Measurements from ENCODE around the gene PRDM2. TPM values are rescaled to one million over a fixed set of nuclear protein-coding genes. Genes with fewer than 3 reads are reported as not detected.

PRDM2 gene
- total and polyA plus RNA-seq, 7 donors = 6.7 to 53.2 (median 34.6) TPM

DNA sequence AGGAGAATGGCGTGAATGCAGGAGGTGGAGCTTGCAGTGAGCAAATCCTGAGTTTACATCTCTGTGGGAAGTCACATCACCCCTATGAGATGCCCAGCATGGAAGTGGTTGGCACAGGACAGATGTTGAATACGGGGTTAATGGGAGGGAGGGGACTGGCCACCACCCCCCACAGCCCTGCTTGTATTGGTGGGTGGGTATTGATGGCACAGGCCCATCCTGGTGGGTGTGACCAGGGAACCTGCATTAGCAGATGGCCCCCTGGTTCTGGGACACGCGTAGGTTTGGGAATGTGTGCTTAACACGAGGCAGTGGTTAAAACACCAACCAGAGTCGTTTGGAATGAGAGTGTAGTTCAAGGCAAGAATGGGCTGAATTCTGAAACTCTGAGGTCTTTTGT is 117.9 kb downstream of the PRDM2 start:
- no peak for DNase-seq
- H3K4me3 ChIP-seq = no peak overlapping the region
- peaks cover 0 to 42% (median 5%) of the 10 kb centered on the region in 4 donors for H3K36me3 ChIP-seq
- WGBS, 2 donors = 90 to 94% methylated on average over 6 of the region's 6 CpGs
- H3K27ac ChIP-seq = no peak overlapping the region
- no peaks in the 10 kb centered on the region for H3K4me1 ChIP-seq
- TF ChIP-seq POLR2A (IDR thresholded peaks at IDR 0.05) (no peak), POLR2AphosphoS5 (IDR thresholded peaks at IDR 0.05) (no peak), EP300 (IDR thresholded peaks at IDR 0.05) (no peak)
- TF ChIP-seq, protein P1, sequence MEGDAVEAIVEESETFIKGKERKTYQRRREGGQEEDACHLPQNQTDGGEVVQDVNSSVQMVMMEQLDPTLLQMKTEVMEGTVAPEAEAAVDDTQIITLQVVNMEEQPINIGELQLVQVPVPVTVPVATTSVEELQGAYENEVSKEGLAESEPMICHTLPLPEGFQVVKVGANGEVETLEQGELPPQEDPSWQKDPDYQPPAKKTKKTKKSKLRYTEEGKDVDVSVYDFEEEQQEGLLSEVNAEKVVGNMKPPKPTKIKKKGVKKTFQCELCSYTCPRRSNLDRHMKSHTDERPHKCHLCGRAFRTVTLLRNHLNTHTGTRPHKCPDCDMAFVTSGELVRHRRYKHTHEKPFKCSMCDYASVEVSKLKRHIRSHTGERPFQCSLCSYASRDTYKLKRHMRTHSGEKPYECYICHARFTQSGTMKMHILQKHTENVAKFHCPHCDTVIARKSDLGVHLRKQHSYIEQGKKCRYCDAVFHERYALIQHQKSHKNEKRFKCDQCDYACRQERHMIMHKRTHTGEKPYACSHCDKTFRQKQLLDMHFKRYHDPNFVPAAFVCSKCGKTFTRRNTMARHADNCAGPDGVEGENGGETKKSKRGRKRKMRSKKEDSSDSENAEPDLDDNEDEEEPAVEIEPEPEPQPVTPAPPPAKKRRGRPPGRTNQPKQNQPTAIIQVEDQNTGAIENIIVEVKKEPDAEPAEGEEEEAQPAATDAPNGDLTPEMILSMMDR (IDR thresholded peaks at IDR 0.05) = no peak
- no peaks in the 10 kb centered on the region for H3K27me3 ChIP-seq
- H3K9me3 ChIP-seq = no peaks in the 10 kb centered on the region
- intact Hi-C loops (cut with DNase I) = no loop called here

DNA sequence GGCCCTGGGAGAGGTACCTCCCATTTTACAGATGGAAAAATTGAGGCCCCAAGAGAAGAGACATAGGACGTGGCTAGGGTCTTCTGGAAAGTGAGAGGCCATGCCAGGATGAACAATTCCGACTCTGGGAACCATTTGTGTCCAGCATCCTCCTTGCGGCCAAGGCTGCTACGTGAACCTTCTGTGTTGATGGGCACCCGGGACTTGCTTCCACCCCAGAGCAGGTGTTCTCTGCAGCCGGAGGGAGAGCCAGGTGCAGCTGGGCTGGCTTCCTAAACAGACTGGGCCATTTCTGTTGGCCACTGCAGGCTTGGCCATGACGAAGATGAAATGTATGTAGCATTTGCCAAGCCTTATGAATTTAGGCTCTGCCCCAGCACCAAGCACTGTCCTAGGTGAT is 118.9 kb downstream of the PRDM2 start:
- Histone ChIP-seq H3K4me3 (no peak overlapping the region), H3K4me1 (no peaks in the 10 kb centered on the region), H3K9me3 (no peaks in the 10 kb centered on the region), H3K36me3 (peaks cover 0 to 52% (median 5%) of the 10 kb centered on the region in 4 donors), H3K27ac (no peak overlapping the region), H3K27me3 (no peaks in the 10 kb centered on the region)
- 92 to 95% methylated on average over 7 of the region's 7 CpGs for WGBS, 2 donors
- intact Hi-C loops (cut with DNase I) = no loop called here
- TF ChIP-seq POLR2AphosphoS5 (IDR thresholded peaks at IDR 0.05) (no peak), POLR2A (IDR thresholded peaks at IDR 0.05) (no peak), EP300 (IDR thresholded peaks at IDR 0.05) (no peak)
- TF ChIP-seq, protein P1 (IDR thresholded peaks at IDR 0.05) = no peak
- no peak for DNase-seq

DNA sequence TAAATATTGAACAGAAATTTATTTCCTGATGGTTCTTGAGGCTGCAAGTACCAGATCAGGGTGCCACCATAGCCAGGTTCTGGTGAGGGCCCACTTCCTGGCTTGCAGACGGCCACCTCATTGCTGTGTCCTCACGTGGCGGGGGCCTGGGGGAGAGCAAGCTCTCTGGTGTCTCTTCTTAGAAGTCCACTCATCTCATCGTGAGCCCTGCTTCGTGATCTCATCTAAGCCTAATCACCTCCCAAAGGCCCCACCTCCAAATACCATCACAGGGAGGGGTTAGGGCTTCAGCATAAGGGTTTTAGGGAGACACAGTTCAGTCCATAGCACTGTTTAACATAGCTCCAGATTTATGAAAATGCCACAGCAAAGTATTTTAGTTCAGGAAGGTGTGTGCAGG is 119.7 kb downstream of the PRDM2 start:
- H3K27ac ChIP-seq = no peak overlapping the region
- no peaks in the 10 kb centered on the region for H3K9me3 ChIP-seq
- TF ChIP-seq POLR2A (IDR thresholded peaks at IDR 0.05) = no peak
- no peak for TF ChIP-seq POLR2AphosphoS5 (IDR thresholded peaks at IDR 0.05)
- TF ChIP-seq, protein P1 (IDR thresholded peaks at IDR 0.05) = no peak
- TF ChIP-seq EP300 (IDR thresholded peaks at IDR 0.05) = no peak
- no peak overlapping the region for H3K4me3 ChIP-seq
- no peak for DNase-seq
- H3K36me3 ChIP-seq = peaks cover 0 to 52% (median 5%) of the 10 kb centered on the region in 4 donors
- no peaks in the 10 kb centered on the region for H3K4me1 ChIP-seq
- H3K27me3 ChIP-seq = no peaks in the 10 kb centered on the region
- WGBS, 2 donors = 63 to 80% methylated on average over 5 of the region's 5 CpGs
- intact Hi-C loops (cut with DNase I) = no loop called here

DNA sequence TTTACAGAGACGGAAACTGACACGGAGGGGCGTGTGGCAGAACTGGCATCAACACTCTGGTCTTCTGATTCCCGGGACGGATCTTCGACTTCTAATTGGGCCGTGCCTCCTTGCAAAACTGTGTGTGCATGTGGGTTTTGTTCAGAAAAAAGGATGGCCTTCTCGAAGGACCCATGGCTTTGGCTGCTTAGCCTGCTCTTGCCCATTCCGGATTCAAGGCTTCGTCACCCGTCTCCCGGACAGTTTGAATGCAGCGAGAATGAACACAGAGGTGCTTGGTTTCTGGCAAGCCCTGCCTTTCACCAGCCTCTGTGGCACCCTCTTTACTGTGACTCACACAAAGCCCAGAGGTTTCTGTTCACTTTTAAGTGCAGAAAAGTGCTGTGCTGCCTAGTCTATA is 120.1 kb downstream of the PRDM2 start:
- H3K4me1 ChIP-seq = no peaks in the 10 kb centered on the region
- peaks cover 0 to 52% (median 5%) of the 10 kb centered on the region in 4 donors for H3K36me3 ChIP-seq
- no peaks in the 10 kb centered on the region for H3K9me3 ChIP-seq
- no peak overlapping the region for H3K4me3 ChIP-seq
- TF ChIP-seq, protein P1 (IDR thresholded peaks at IDR 0.05) = no peak
- no peak for TF ChIP-seq EP300 (IDR thresholded peaks at IDR 0.05)
- TF ChIP-seq POLR2A (IDR thresholded peaks at IDR 0.05) = no peak
- TF ChIP-seq POLR2AphosphoS5 (IDR thresholded peaks at IDR 0.05) = no peak
- H3K27ac ChIP-seq = no peak overlapping the region
- intact Hi-C loops (cut with DNase I) = no loop called here
- 90 to 94% methylated on average over 13 of the region's 13 CpGs for WGBS, 2 donors
- H3K27me3 ChIP-seq = no peaks in the 10 kb centered on the region
- DNase-seq = no peak

DNA sequence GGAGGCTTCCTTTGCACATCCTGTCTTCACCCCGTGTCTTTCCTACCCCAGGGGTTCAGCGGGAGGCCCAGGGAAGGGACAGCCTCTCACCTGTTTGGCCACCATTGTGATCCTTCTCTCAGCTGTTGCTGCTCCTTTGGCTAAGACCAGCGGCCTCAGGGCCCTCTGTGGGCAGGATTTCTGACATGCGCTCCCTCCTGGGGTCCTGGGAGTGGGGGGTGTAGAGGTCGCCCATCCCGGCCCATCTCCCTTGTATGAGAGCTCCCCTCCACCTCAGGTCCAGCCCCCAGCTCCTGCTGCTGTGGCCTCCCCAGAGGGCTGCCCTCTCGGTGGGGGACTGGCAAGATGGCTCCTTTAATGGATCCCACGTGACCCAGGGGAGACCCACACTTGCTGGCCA is 120.5 kb downstream of the PRDM2 start:
- Histone ChIP-seq H3K9me3 (no peaks in the 10 kb centered on the region), H3K36me3 (peaks cover 0 to 52% (median 5%) of the 10 kb centered on the region in 4 donors), H3K27me3 (no peaks in the 10 kb centered on the region), H3K4me3 (no peak overlapping the region), H3K4me1 (no peaks in the 10 kb centered on the region), H3K27ac (no peak overlapping the region)
- whole genome bisulfite sequencing, 2 donors = 91 to 94% methylated on average over 8 of the region's 8 CpGs
- intact Hi-C loops (cut with DNase I) = no loop called here
- DNase-seq = no peak
- TF ChIP-seq POLR2A (IDR thresholded peaks at IDR 0.05) = no peak
- no peak for TF ChIP-seq POLR2AphosphoS5 (IDR thresholded peaks at IDR 0.05)
- TF ChIP-seq, protein P1 (IDR thresholded peaks at IDR 0.05) = no peak
- no peak for TF ChIP-seq EP300 (IDR thresholded peaks at IDR 0.05)

Measured in sigmoid colon (tissue), 7 donors.